GM23338 (cell line): ENCODE data around the gene SNAPC2.

Source experiments
- EZH2 ChIP-seq: fragments of 200-600 bp; sonication (generic); IDR thresholded peaks from one replicate; pipeline ENCODE4 v1.8.0; 2017; ENCODE audit warnings: antibody characterized with exemption, mild to moderate bottlenecking, low read depth; ENCODE audit not compliant: unreplicated experiment
- EZH2phosphoT487 ChIP-seq: fragments of 200-600 bp; sonication (generic); IDR thresholded peaks from one replicate; pipeline ENCODE4 v1.8.1; 2018; ENCODE audit warnings: antibody characterized with exemption; ENCODE audit not compliant: unreplicated experiment
- JUNB ChIP-seq: IDR thresholded peaks from one replicate; pipeline ENCODE4 v1.6.1; 2016; ENCODE audit warnings: antibody characterized with exemption; ENCODE audit not compliant: unreplicated experiment
- NANOG ChIP-seq: IDR thresholded peaks from 2 replicates; pipeline ENCODE4 v1.6.1; 2016; ENCODE audit warnings: antibody characterized with exemption, borderline replicate concordance
- POLR2AphosphoS5 ChIP-seq: IDR thresholded peaks from 2 replicates; pipeline ENCODE4 v1.6.1; 2016; ENCODE audit warnings: antibody characterized with exemption, low read depth
- TF ChIP-seq, protein P1 (sequence below), 2 experiments: fragments of 200-600 bp in 1 of 2; sonication (generic) in 1 of 2; conservative IDR thresholded peaks; 2 replicates each; pipeline versions ENCODE4 v1.5.1 to v1.6.1; 2016 to 2017; ENCODE audit warnings: antibody characterized with exemption in 2 of 2, low read depth in 2 of 2, mild to moderate bottlenecking in 2 of 2, moderate library complexity in 1 of 2
- TF ChIP-seq, protein P2 (sequence below): IDR thresholded peaks from one replicate; pipeline ENCODE4 v1.6.1; 2018; ENCODE audit warnings: antibody characterized with exemption; ENCODE audit not compliant: unreplicated experiment
- TF ChIP-seq, protein P3 (sequence below): fragments of 250-450 bp; sonication (Bioruptor Pico); IDR thresholded peaks from 2 replicates; pipeline ENCODE4 v1.5.0; 2020; ENCODE audit warnings: mild to moderate bottlenecking, moderate library complexity

DNA sequence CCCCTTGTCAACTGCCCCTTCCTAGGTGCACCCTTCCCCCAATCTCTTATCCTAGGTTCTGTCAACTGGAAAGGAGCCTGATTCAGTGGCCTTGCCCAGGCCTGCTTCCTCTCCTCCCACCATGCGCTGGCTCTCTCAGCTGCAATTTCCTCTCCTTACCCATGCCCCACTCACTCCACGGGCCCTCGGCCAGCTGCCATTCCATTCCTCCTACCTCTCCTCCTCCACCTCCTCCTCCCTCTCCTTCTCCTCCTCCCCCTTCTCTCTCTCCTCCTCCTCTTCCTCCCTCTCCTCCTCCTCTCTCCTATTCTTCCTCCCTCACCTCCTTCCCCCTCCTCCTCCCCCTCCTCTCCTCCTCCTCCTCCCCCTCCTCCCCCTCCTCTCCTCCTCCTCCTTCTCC is 32.9 kb downstream of the SNAPC2 start:
- TF ChIP-seq, protein P1, sequence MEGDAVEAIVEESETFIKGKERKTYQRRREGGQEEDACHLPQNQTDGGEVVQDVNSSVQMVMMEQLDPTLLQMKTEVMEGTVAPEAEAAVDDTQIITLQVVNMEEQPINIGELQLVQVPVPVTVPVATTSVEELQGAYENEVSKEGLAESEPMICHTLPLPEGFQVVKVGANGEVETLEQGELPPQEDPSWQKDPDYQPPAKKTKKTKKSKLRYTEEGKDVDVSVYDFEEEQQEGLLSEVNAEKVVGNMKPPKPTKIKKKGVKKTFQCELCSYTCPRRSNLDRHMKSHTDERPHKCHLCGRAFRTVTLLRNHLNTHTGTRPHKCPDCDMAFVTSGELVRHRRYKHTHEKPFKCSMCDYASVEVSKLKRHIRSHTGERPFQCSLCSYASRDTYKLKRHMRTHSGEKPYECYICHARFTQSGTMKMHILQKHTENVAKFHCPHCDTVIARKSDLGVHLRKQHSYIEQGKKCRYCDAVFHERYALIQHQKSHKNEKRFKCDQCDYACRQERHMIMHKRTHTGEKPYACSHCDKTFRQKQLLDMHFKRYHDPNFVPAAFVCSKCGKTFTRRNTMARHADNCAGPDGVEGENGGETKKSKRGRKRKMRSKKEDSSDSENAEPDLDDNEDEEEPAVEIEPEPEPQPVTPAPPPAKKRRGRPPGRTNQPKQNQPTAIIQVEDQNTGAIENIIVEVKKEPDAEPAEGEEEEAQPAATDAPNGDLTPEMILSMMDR (conservative IDR thresholded peaks at IDR 0.05; ENCODE audit: low read depth in 2 of 2): no peak
- TF ChIP-seq JUNB: no peak
- TF ChIP-seq, protein P2, sequence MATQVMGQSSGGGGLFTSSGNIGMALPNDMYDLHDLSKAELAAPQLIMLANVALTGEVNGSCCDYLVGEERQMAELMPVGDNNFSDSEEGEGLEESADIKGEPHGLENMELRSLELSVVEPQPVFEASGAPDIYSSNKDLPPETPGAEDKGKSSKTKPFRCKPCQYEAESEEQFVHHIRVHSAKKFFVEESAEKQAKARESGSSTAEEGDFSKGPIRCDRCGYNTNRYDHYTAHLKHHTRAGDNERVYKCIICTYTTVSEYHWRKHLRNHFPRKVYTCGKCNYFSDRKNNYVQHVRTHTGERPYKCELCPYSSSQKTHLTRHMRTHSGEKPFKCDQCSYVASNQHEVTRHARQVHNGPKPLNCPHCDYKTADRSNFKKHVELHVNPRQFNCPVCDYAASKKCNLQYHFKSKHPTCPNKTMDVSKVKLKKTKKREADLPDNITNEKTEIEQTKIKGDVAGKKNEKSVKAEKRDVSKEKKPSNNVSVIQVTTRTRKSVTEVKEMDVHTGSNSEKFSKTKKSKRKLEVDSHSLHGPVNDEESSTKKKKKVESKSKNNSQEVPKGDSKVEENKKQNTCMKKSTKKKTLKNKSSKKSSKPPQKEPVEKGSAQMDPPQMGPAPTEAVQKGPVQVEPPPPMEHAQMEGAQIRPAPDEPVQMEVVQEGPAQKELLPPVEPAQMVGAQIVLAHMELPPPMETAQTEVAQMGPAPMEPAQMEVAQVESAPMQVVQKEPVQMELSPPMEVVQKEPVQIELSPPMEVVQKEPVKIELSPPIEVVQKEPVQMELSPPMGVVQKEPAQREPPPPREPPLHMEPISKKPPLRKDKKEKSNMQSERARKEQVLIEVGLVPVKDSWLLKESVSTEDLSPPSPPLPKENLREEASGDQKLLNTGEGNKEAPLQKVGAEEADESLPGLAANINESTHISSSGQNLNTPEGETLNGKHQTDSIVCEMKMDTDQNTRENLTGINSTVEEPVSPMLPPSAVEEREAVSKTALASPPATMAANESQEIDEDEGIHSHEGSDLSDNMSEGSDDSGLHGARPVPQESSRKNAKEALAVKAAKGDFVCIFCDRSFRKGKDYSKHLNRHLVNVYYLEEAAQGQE: no peak
- no peak for TF ChIP-seq EZH2phosphoT487
- no peak for TF ChIP-seq EZH2
- TF ChIP-seq POLR2AphosphoS5: no peak
- TF ChIP-seq NANOG: no peak
- TF ChIP-seq, protein P3, sequence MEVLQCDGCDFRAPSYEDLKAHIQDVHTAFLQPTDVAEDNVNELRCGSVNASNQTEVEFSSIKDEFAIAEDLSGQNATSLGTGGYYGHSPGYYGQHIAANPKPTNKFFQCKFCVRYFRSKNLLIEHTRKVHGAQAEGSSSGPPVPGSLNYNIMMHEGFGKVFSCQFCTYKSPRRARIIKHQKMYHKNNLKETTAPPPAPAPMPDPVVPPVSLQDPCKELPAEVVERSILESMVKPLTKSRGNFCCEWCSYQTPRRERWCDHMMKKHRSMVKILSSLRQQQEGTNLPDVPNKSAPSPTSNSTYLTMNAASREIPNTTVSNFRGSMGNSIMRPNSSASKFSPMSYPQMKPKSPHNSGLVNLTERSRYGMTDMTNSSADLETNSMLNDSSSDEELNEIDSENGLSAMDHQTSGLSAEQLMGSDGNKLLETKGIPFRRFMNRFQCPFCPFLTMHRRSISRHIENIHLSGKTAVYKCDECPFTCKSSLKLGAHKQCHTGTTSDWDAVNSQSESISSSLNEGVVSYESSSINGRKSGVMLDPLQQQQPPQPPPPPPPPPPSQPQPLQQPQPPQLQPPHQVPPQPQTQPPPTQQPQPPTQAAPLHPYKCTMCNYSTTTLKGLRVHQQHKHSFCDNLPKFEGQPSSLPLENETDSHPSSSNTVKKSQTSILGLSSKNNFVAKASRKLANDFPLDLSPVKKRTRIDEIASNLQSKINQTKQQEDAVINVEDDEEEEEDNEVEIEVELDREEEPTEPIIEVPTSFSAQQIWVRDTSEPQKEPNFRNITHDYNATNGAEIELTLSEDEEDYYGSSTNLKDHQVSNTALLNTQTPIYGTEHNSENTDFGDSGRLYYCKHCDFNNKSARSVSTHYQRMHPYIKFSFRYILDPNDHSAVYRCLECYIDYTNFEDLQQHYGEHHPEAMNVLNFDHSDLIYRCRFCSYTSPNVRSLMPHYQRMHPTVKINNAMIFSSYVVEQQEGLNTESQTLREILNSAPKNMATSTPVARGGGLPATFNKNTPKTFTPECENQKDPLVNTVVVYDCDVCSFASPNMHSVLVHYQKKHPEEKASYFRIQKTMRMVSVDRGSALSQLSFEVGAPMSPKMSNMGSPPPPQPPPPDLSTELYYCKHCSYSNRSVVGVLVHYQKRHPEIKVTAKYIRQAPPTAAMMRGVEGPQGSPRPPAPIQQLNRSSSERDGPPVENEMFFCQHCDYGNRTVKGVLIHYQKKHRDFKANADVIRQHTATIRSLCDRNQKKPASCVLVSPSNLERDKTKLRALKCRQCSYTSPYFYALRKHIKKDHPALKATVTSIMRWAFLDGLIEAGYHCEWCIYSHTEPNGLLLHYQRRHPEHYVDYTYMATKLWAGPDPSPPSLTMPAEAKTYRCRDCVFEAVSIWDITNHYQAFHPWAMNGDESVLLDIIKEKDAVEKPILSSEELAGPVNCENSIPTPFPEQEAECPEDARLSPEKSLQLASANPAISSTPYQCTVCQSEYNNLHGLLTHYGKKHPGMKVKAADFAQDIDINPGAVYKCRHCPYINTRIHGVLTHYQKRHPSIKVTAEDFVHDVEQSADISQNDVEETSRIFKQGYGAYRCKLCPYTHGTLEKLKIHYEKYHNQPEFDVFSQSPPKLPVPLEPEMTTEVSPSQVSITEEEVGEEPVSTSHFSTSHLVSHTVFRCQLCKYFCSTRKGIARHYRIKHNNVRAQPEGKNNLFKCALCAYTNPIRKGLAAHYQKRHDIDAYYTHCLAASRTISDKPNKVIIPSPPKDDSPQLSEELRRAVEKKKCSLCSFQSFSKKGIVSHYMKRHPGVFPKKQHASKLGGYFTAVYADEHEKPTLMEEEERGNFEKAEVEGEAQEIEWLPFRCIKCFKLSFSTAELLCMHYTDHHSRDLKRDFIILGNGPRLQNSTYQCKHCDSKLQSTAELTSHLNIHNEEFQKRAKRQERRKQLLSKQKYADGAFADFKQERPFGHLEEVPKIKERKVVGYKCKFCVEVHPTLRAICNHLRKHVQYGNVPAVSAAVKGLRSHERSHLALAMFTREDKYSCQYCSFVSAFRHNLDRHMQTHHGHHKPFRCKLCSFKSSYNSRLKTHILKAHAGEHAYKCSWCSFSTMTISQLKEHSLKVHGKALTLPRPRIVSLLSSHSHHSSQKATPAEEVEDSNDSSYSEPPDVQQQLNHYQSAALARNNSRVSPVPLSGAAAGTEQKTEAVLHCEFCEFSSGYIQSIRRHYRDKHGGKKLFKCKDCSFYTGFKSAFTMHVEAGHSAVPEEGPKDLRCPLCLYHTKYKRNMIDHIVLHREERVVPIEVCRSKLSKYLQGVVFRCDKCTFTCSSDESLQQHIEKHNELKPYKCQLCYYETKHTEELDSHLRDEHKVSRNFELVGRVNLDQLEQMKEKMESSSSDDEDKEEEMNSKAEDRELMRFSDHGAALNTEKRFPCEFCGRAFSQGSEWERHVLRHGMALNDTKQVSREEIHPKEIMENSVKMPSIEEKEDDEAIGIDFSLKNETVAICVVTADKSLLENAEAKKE: no peak
